GM12891 (cell line): ENCODE results near the gene MYO3A.

ENCODE experiments used
- DNase-seq: peaks from one replicate; pipeline ENCODE4 v3.0.0; 2011; ENCODE audit warnings: low spot score; ENCODE audit not compliant: insufficient read length
- FAIRE-seq: peaks from 2 replicates; lab custom pipeline; 2011; peaks lifted over from hg19 to GRCh38; lab: Jason Lieb, UNC
- PAX5 ChIP-seq: IDR thresholded peaks from 2 replicates; pipeline ENCODE4 v1.6.1; 2011; ENCODE audit warnings: low read length, moderate library complexity, mild to moderate bottlenecking; ENCODE audit not compliant: insufficient read depth, severe bottlenecking
- POLR2A ChIP-seq: IDR thresholded peaks from 2 replicates; pipeline ENCODE4 v1.6.1; 2011; ENCODE audit warnings: low read depth, low read length, control low read depth
- POLR2AphosphoS5 ChIP-seq: IDR thresholded peaks from 2 replicates; pipeline ENCODE4 v1.6.1; 2011; ENCODE audit warnings: low read depth, low read length, control low read depth
- POU2F2 ChIP-seq: IDR thresholded peaks from 2 replicates; pipeline ENCODE4 v1.6.1; 2011; ENCODE audit warnings: low read depth, mild to moderate bottlenecking, control low read depth, low read length, moderate library complexity
- SPI1 ChIP-seq: IDR thresholded peaks from 2 replicates; pipeline ENCODE4 v1.6.1; 2011; ENCODE audit warnings: low read depth, low read length, control low read depth
- TAF1 ChIP-seq: IDR thresholded peaks from 2 replicates; pipeline ENCODE4 v1.6.1; 2011; ENCODE audit warnings: low read depth, low read length, control low read depth

MYO3A gene

GRCh38 chr10:25912866-25913265 is 21.2 kb upstream of the MYO3A start:
- FAIRE-seq (no peak), DNase-seq (no peak)
- no peak for TF ChIP-seq POLR2A
- no peak for TF ChIP-seq POU2F2

- no peak for DNase-seq
- TF ChIP-seq POLR2A (no peak), TAF1 (no peak), POU2F2 (no peak), PAX5 (no peak), SPI1 (no peak), POLR2AphosphoS5 (no peak)
- no peak for FAIRE-seq
Measured at GRCh38 chr10:25914776-25915175, 19.3 kb upstream of the MYO3A start.

GRCh38 chr10:25934621-25935139 is 651 bp downstream of the MYO3A start:
- TF ChIP-seq POU2F2 (no peak), PAX5 (no peak), POLR2AphosphoS5 (no peak), POLR2A (no peak), TAF1 (no peak), SPI1 (no peak)
- peak; percentile 45 for DNase-seq
- FAIRE-seq: peak; percentile 38

GRCh38 chr10:25938405-25938804 is 4.4 kb downstream of the MYO3A start:
- no peak for FAIRE-seq
- no peak for DNase-seq
- TF ChIP-seq PAX5: no peak
- TF ChIP-seq POLR2AphosphoS5: no peak
- TF ChIP-seq POLR2A: no peak
- TF ChIP-seq POU2F2: no peak
- no peak for TF ChIP-seq TAF1
- TF ChIP-seq SPI1: no peak

- FAIRE-seq (no peak), DNase-seq (no peak)
- TF ChIP-seq SPI1 (no peak), POLR2AphosphoS5 (no peak), PAX5 (no peak), TAF1 (no peak), POU2F2 (no peak), POLR2A (no peak)
Measured at GRCh38 chr10:25944771-25945170, 10.7 kb downstream of the MYO3A start.

- no peak for DNase-seq
- FAIRE-seq: no peak
- TF ChIP-seq POU2F2 (no peak), TAF1 (no peak), POLR2A (no peak), SPI1 (no peak), POLR2AphosphoS5 (no peak), PAX5 (no peak)
Measured at GRCh38 chr10:25952857-25953256, 18.8 kb downstream of the MYO3A start.

- no peak for DNase-seq
- TF ChIP-seq POU2F2: no peak
- TF ChIP-seq POLR2A: no peak
- FAIRE-seq: no peak
Measured at GRCh38 chr10:25954851-25955250, 20.8 kb downstream of the MYO3A start.

- TF ChIP-seq SPI1 (no peak), POLR2A (no peak)
Measured at GRCh38 chr10:25959540-25960232, 25.7 kb downstream of the MYO3A start.

GRCh38 chr10:25965584-25965983 is 31.6 kb downstream of the MYO3A start:
- TF ChIP-seq POLR2A (no peak), POLR2AphosphoS5 (no peak), PAX5 (no peak), POU2F2 (no peak), TAF1 (no peak)
- DNase-seq (no peak), FAIRE-seq (no peak)

More at GRCh38 chr10:25959540-25960232, 25.7 kb downstream of the MYO3A start:
- DNase-seq (no peak), FAIRE-seq (no peak)

GRCh38 chr10:25966844-25967243 is 32.8 kb downstream of the MYO3A start:
- no peak for TF ChIP-seq TAF1
- TF ChIP-seq POLR2A: no peak
- TF ChIP-seq POLR2AphosphoS5: no peak
- TF ChIP-seq PAX5: no peak
- no peak for TF ChIP-seq SPI1
- no peak for TF ChIP-seq POU2F2
- no peak for DNase-seq
- FAIRE-seq: no peak
